GM19193 (cell line): Measurements from ENCODE around the gene STXBP4.

Source experiments
- POLR2A ChIP-seq: IDR thresholded peaks from 4 replicates; pipeline ENCODE4 v1.6.1; 2011; ENCODE audit not compliant: insufficient read depth, insufficient read length; ENCODE audit errors: extremely low read depth

STXBP4 gene

GRCh38 chr17:54956791-54957190, 11.8 kb upstream of the STXBP4 start:
- no peak for TF ChIP-seq POLR2A

- TF ChIP-seq POLR2A: no peak
These were observed 824 bp upstream of the STXBP4 start for GRCh38 chr17:54967621-54968261.

GRCh38 chr17:54968988-54969332, 395 bp downstream of the STXBP4 start:
- no peak for TF ChIP-seq POLR2A

GRCh38 chr17:54969658-54970572, 1.4 kb downstream of the STXBP4 start:
- no peak for TF ChIP-seq POLR2A

GRCh38 chr17:54971147-54971546, 2.6 kb downstream of the STXBP4 start:
- TF ChIP-seq POLR2A: no peak

GRCh38 chr17:54971901-54972300, 3.3 kb downstream of the STXBP4 start:
- TF ChIP-seq POLR2A: no peak

GRCh38 chr17:54972406-54973138, 4.0 kb downstream of the STXBP4 start:
- no peak for TF ChIP-seq POLR2A

GRCh38 chr17:54974759-54975158, 6.2 kb downstream of the STXBP4 start:
- TF ChIP-seq POLR2A: no peak

GRCh38 chr17:54976316-54976715, 7.8 kb downstream of the STXBP4 start:
- TF ChIP-seq POLR2A: no peak

GRCh38 chr17:54977744-54978143, 9.2 kb downstream of the STXBP4 start:
- no peak for TF ChIP-seq POLR2A

GRCh38 chr17:54979657-54980056, 11.1 kb downstream of the STXBP4 start:
- TF ChIP-seq POLR2A: no peak

- TF ChIP-seq POLR2A: no peak
These were observed 11.8 kb downstream of the STXBP4 start for GRCh38 chr17:54980375-54980774.

- TF ChIP-seq POLR2A: no peak
These were observed 13.8 kb downstream of the STXBP4 start for GRCh38 chr17:54982399-54982798.

GRCh38 chr17:54983260-54983659, 14.7 kb downstream of the STXBP4 start:
- TF ChIP-seq POLR2A: no peak

GRCh38 chr17:54985476-54985875, 16.9 kb downstream of the STXBP4 start:
- TF ChIP-seq POLR2A: no peak

GRCh38 chr17:54990118-54990517, 21.6 kb downstream of the STXBP4 start:
- TF ChIP-seq POLR2A: no peak

GRCh38 chr17:54991567-54991966, 23.0 kb downstream of the STXBP4 start:
- TF ChIP-seq POLR2A: no peak
